ENCODE measurements around the gene HTATSF1.

- TF ChIP-seq CTCF (IDR thresholded peaks at IDR 0.05) (no peak), POLR2A (IDR thresholded peaks at IDR 0.05) (no peak)
These were observed 44.8 kb upstream of the HTATSF1 start for GRCh38 chrX:136452614-136453013.
